ENCODE data around the gene TUBGCP4.

TUBGCP4 gene

DNA sequence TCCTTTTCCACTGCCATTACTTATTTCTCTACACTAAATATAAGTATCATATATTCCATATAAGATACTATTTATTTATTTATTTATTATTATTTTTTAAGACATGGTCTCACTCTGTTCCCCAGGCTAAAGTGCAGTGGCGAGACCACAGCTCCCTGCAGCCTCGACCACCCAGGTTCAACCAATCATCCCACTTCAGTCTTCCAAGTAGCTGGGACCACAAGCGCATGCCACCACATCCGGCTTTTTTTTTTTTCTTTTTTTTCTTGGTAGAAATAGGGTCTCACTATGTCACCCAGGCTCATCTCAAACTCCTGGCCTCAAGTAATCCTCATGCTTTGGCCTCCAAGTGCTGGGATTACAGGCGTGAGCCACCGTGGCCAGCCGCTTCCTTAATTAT lies 65.5 kb downstream of the TUBGCP4 start:
- peaks cover 16% of the 10 kb centered on the region for H3K36me3 ChIP-seq (ENCODE audit: control insufficient read depth, insufficient read depth, low read length)
- no peaks in the 10 kb centered on the region for H3K9me3 ChIP-seq (ENCODE audit: control insufficient read depth, insufficient read depth, low read length)
- no peaks in the 10 kb centered on the region for H3K27me3 ChIP-seq (ENCODE audit: control insufficient read depth, insufficient read depth, low read length)
- no peak overlapping the region for H3K4me3 ChIP-seq (ENCODE audit: low read depth, low read length)
- H3K9ac ChIP-seq (ENCODE audit: low read depth, low read length), result no peak overlapping the region
- H3K4me1 ChIP-seq (ENCODE audit: control insufficient read depth, insufficient read depth, low read length), result peaks cover 4% of the 10 kb centered on the region

DNA sequence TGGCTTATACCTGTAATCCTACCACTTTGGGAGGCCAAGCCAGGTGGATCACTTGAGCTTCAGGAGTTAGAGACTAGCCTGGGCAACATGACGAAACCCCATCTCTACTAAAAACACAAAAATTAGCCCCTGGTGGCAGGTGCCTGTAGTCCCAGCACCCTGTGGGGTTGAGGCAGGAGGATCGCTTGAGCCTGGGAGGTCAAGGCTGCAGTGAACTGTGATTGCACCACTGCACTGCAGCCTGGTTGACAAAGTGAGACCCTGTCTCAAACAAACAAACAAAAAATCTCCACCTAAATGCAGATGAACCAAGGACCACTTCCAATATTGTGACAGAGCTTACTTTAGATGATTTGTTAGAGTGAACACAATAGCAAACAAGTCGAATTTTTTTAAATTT lies 68.4 kb downstream of the TUBGCP4 start:
- Histone ChIP-seq H3K4me1 (ENCODE audit: control insufficient read depth, insufficient read depth, low read length) (peaks cover 4% of the 10 kb centered on the region), H3K4me3 (ENCODE audit: low read depth, low read length) (no peak overlapping the region), H3K9ac (ENCODE audit: low read depth, low read length) (no peak overlapping the region), H3K36me3 (ENCODE audit: control insufficient read depth, insufficient read depth, low read length) (peaks cover 8% of the 10 kb centered on the region), H3K27me3 (ENCODE audit: control insufficient read depth, insufficient read depth, low read length) (no peaks in the 10 kb centered on the region), H3K9me3 (ENCODE audit: control insufficient read depth, insufficient read depth, low read length) (no peaks in the 10 kb centered on the region)

DNA sequence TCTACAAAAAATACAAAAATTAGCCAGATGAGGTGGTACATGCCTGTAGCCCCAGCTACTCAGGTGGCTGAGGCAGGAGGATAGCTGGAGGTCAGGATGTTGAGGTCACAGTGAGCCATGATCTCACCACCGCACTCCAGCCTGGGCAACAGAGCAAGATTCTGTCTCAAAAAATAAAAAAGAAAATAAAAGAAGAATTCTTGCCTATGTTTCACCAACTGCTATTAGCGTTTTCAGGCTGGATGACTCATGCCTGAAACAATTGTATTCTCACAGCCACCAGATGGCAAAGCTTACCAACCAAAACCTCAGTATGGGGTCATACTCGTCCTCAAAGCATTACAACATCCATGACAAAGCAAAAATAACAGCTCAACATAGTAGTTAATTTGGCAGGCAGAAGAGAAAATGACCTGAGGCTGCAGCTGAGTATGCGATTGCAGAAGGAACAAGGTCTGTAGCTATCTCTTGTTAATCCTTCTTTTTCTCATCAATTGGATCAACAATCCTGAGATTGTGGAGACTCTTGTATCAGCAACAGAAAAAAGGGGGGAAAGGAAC lies 69.9 kb downstream of the TUBGCP4 start:
- no peak overlapping the region for H3K9ac ChIP-seq (ENCODE audit: low read depth, low read length)
- peaks cover 11% of the 10 kb centered on the region for H3K36me3 ChIP-seq (ENCODE audit: control insufficient read depth, insufficient read depth, low read length)
- H3K4me1 ChIP-seq (ENCODE audit: control insufficient read depth, insufficient read depth, low read length), result peaks cover 4% of the 10 kb centered on the region
- H3K9me3 ChIP-seq (ENCODE audit: control insufficient read depth, insufficient read depth, low read length), result no peaks in the 10 kb centered on the region
- no peaks in the 10 kb centered on the region for H3K27me3 ChIP-seq (ENCODE audit: control insufficient read depth, insufficient read depth, low read length)
- H3K4me3 ChIP-seq (ENCODE audit: low read depth, low read length), result no peak overlapping the region

- H3K4me3 ChIP-seq (ENCODE audit: low read depth, low read length), result no peak overlapping the region
- H3K36me3 ChIP-seq (ENCODE audit: control insufficient read depth, insufficient read depth, low read length), result peaks cover 11% of the 10 kb centered on the region
- no peaks in the 10 kb centered on the region for H3K27me3 ChIP-seq (ENCODE audit: control insufficient read depth, insufficient read depth, low read length)
- no peak overlapping the region for H3K9ac ChIP-seq (ENCODE audit: low read depth, low read length)
- peaks cover 4% of the 10 kb centered on the region for H3K4me1 ChIP-seq (ENCODE audit: control insufficient read depth, insufficient read depth, low read length)
- no peaks in the 10 kb centered on the region for H3K9me3 ChIP-seq (ENCODE audit: control insufficient read depth, insufficient read depth, low read length)
These were observed 70.4 kb downstream of the TUBGCP4 start for GRCh38 chr15:43441316-43441715.

DNA sequence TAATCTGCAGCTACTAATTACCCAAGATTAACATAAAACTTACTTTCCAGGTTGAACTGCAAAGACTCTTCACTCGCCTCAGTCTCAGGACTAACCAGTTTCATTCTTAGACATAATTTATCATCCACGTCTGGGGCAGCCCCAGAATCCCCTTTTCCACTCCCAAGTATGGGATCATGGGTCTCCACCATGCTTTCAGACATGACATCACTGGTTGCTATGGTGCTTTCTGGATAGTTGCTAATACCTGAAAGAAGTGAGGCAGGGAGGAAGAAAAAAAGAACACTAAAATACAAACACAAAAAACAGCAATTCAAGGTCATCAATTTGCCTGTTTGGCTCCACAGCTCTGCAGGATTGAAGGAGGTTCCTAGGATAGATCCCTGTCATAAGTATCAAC lies 75.4 kb downstream of the TUBGCP4 start:
- H3K4me3 ChIP-seq (ENCODE audit: low read depth, low read length), result no peak overlapping the region
- H3K9me3 ChIP-seq (ENCODE audit: control insufficient read depth, insufficient read depth, low read length), result no peaks in the 10 kb centered on the region
- no peaks in the 10 kb centered on the region for H3K27me3 ChIP-seq (ENCODE audit: control insufficient read depth, insufficient read depth, low read length)
- peaks cover 3% of the 10 kb centered on the region for H3K36me3 ChIP-seq (ENCODE audit: control insufficient read depth, insufficient read depth, low read length)
- H3K9ac ChIP-seq (ENCODE audit: low read depth, low read length), result no peak overlapping the region
- H3K4me1 ChIP-seq (ENCODE audit: control insufficient read depth, insufficient read depth, low read length), result no peaks in the 10 kb centered on the region

DNA sequence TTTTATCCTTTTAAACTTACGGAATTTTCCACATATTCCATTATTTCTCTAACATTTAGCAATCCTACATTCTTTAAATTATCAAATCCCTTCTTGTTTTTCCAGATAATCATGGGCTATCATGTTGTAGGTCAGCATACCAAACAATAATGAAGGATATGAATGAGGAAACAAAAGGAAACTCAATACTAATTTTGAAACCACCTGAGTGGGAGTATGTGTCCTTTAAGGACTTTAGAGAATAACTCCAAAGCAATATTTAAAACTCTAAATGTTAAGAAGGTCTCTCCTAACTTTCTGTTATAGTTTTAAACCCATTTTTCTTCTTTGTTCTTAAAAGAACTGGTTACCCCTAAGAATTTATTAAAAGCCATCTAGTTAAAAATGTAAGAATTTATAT lies 79.1 kb downstream of the TUBGCP4 start:
- Histone ChIP-seq H3K4me3 (ENCODE audit: low read depth, low read length) (no peak overlapping the region), H3K4me1 (ENCODE audit: control insufficient read depth, insufficient read depth, low read length) (no peaks in the 10 kb centered on the region), H3K9ac (ENCODE audit: low read depth, low read length) (no peak overlapping the region), H3K9me3 (ENCODE audit: control insufficient read depth, insufficient read depth, low read length) (no peaks in the 10 kb centered on the region), H3K27me3 (ENCODE audit: control insufficient read depth, insufficient read depth, low read length) (no peaks in the 10 kb centered on the region), H3K36me3 (ENCODE audit: control insufficient read depth, insufficient read depth, low read length) (peaks cover 3% of the 10 kb centered on the region)
